TTC549 (cell line): ENCODE data around the gene MPO.

Experiments used
- FAIRE-seq: peaks from 2 replicates; lab custom pipeline; 2012; peaks lifted over from hg19 to GRCh38; lab: Jason Lieb, UNC

Gene MPO

GRCh38 chr17:58263773-58264172 lies 17.0 kb downstream of the MPO start:
- FAIRE-seq, result no peak

DNA sequence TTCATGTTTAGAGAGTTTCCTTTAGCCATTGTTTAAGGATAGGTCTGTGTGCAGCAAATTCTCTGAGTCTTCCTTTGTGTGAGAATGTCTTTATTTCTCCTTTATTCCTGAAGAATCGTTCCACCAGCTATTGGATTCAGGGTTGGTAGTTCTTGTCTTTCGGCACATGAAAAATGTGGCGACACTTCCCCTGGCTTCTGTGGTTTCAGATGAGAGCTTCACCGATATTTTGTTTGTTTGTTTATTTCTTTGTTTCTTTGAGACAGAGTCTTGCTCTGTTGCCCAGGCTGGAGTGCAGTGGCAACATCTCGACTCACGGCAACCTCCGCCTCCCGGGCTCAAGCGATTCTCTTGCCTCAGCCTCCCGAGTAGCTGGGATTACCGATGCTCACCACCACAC lies 18.6 kb downstream of the MPO start:
- FAIRE-seq, result no peak

GRCh38 chr17:58254803-58255202 lies 25.9 kb downstream of the MPO start:
- FAIRE-seq, result no peak

GRCh38 chr17:58253082-58253481 lies 27.7 kb downstream of the MPO start:
- FAIRE-seq, result no peak

DNA sequence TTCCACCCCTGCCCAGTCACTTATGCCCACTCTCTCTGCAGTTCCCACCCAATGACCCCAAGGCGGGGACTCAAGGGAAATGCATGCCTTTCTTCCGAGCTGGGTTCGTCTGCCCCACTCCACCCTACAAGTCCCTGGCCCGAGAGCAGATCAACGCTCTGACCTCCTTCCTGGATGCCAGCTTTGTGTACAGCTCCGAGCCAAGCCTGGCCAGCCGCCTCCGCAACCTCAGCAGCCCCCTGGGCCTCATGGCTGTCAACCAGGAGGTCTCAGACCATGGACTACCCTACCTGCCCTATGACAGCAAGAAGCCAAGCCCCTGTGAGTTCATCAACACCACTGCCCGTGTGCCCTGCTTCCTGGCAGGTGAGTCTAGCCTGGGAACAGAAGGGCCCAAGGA lies 28.6 kb downstream of the MPO start:
- FAIRE-seq, result no peak

GRCh38 chr17:58250344-58251011 lies 30.3 kb downstream of the MPO start:
- no peak for FAIRE-seq

DNA sequence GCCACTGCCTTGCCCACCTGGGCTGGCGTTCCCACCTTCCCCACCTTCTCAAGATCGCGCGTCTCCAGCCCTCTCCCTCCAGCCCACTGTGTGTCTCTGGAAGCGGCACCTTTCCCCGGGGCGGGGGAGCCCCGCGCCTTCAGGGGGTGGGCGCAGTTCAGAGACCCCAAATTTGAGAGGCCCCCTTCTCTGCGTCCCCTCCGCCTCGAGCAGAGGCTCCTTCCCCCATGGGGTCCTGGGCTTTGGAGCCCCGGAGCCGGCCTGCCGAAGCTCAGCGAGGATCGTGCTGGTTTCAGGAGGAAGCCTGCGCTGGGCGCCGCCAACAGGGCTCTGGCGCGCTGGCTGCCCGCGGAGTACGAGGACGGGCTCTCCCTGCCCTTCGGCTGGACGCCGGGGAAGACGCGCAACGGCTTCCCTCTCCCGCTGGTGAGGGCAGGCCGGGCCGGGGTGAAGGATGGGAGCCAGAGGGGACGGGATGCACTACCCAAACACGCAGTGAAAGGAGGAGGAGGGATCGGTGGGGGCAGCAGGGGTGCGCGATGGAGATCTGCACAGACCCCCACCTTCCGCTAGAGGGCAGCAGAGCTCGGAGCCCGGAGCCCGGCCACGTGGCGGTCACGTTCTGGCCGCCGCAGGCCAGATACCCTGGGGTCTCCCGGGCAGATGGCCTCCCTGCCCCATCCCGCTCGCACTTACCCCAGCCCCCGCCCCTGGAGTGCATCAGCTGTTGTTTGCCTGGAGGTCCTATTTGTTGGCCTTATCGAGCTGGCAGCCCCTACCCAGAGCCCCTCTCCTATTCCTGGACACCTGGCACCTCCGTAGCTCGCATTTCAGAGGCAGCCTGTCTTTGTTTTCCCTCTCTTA lies 31.2 kb downstream of the MPO start:
- FAIRE-seq, result no peak

DNA sequence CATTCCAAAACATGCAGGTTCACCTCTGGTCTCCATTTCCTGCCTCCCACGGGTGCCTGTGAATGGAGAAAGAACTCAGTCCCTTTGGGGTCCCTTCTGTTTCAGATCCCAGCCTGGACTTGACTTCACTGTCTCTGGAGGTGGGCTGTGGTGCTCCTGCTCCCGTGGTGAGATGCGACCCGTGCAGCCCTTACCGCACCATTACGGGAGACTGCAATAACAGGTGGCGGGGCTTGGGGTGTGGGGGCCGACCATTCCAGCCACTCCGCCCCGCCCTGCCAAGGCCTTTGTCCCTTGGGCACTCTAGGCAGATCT lies 31.8 kb downstream of the MPO start:
- FAIRE-seq, result no peak

- FAIRE-seq, result no peak
These were observed 33.0 kb downstream of the MPO start for GRCh38 chr17:58247511-58248363.

- FAIRE-seq, result no peak
These were observed 34.0 kb downstream of the MPO start for GRCh38 chr17:58246781-58247180.

DNA sequence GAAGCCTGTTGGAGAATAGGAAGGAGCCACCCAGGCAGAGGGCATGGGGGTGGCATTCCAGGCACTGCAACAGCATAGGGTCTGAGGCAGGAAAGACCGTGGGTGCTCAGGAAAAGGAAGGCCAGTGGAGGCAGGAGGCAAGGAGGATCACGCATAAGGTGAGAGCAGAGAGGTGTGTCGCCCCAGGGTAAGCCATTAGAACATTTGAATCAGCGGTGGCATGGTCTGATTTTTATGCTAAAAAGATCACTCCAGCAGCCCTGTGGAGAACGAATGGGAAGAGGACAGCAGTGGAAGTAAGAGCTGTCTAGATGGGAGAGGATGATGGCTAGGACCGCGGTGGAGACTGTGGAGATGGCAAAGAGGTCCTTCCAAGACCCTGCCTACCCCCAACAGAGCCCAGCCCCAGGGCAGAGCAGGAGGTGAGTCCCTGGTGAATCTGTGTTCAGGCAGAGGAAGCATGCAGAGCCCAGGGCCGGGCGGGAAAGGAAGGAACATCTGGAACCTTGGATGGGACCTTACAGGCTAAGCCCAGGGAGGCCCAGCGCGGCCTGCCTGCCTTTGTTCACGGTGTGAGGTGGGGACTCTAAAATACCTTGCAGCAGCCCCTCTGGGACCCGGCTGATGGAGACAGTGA lies 34.5 kb downstream of the MPO start:
- FAIRE-seq, result no peak

GRCh38 chr17:58245428-58246103 lies 35.2 kb downstream of the MPO start:
- FAIRE-seq, result no peak

- FAIRE-seq, result no peak
These were observed 35.8 kb downstream of the MPO start for GRCh38 chr17:58244963-58245362.

DNA sequence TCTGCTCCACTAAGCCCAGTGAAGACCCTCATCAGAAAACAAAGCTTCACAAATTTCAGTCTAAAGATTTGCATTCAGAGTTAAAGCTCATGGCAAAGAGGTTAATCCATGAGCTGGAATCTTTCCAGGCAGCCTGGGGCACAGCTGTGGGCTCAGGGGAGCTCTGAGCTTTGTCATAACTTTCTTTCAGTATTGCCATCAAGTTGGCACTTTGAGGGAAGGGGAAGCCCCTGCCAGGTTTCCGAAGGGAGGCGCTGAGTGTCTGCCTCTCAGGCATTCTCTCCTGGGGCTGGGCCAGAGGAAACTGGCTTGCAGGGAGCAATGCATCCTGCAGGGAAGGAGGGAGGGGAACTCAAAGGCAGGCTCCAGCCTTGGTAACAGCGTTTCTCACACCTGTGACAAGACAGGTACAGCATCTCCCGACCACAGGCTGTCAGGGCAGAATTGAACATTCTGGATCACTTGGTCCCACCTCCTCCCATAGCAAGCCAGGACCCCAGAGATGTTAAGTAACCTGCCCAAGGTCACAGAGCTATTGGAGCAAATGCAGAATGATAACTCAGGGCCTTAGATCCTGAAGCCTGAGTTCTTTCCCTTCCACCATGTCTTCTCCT lies 38.5 kb downstream of the MPO start:
- no peak for FAIRE-seq

GRCh38 chr17:58239987-58240386 lies 40.7 kb downstream of the MPO start:
- no peak for FAIRE-seq

GRCh38 chr17:58238147-58238634 lies 42.5 kb downstream of the MPO start, which contains the start of gene LPO:
Gene LPO, plus strand, starts transcription at chr17:58238584. Its CDS starts 4,396 bp downstream, at chr17:58242980.
- FAIRE-seq, result no peak

- no peak for FAIRE-seq
These were observed 44.3 kb downstream of the MPO start for GRCh38 chr17:58236394-58236793.

GRCh38 chr17:58235821-58236220 lies 44.9 kb downstream of the MPO start:
- FAIRE-seq, result no peak

DNA sequence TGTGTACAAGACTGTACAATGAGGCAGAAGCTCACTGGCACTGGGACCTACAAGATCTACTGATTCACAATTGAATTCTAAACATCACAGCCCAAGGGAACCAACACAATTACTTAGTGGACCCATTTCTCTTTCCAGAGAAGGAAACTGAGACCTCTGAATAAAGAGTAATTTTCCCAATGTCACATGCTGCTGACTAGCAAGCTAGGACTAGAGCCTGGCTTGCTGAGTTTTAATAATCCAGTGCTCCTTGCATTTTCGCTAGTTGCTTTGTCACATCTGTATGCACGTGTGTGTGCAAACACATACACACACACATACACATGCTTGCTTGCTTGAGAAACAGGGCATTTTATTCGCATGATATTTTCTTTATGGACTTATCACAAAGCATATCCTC lies 46.2 kb downstream of the MPO start:
- FAIRE-seq, result no peak

DNA sequence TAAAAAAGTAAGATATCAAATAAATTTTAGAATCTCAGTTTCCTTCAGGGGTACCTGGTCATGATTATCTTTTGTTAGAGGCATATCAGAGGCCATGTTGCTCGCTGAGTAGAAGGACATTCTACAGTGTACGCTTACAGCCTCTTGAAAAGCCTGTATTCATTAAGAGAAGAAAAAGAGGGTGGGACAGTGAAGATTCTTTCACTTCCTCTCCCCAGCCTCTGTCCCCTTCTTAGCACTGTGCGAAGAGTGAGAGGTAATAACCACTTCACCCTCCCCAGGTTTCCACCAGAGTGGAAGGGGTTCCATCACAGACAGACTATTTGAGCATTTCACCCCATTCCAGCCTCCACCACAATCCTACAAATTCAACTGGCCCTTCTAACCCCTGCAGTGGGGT lies 47.2 kb downstream of the MPO start:
- no peak for FAIRE-seq

DNA sequence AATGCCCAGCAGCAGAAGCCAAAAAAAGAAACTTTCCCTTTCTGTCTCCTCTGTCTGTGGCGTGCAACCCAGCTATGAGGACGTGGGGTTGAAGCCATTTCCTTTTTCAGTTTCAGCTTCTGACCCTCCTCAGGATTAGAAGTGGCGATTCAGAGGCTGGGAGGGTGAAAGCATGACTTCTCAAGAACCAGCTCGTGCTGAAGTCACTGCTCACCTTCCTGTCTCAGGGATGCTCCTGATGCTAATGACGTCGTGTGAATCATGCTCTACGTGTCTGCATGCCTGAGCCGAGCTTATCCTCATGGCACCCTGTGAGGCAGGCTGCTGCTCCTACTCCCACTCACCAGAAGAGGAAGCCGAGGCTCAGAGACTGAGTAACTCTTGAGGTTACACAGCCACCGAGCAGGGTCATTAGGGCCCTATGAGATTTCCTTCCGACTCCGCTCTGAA lies 48.0 kb downstream of the MPO start:
- no peak for FAIRE-seq
